ENCODE measurements around the gene MYOC. TPM values are rescaled to one million over a fixed set of nuclear protein-coding genes. Genes with fewer than 3 reads are reported as not detected.
"Not testable (repeated sequence)": the region's sequence is repeated elsewhere in the genome, so short reads cannot be mapped to it uniquely, and the experiment has no call there.

MYOC gene
- total RNA-seq, 2 experiments from 2014 or later: not detected

- Mint-ChIP-seq H3K4me1 (ENCODE audit: low read depth) (no peaks in the 10 kb centered on the region), H3K27ac (no peak overlapping the region), H3K4me3 (no peak overlapping the region), H3K36me3 (ENCODE audit: low read depth) (no peaks in the 10 kb centered on the region), H3K27me3 (no peaks in the 10 kb centered on the region), H3K9me3 (no peaks in the 10 kb centered on the region)
- Histone ChIP-seq H3K4me3 (ENCODE audit: low read length) (no peak overlapping the region), H3K9me3 (ENCODE audit: control insufficient read depth in 1 of 2, insufficient read depth in 1 of 2, low read length in 2 of 2) (no peaks in the 10 kb centered on the region), H3K36me3 (ENCODE audit: insufficient read depth, low read length) (no peaks in the 10 kb centered on the region), H3K27ac (ENCODE audit: low read depth in 1 of 2, low read length in 2 of 2) (no peak overlapping the region), H3K4me1 (ENCODE audit: insufficient read depth, low read length) (no peaks in the 10 kb centered on the region), H3K27me3 (ENCODE audit: control insufficient read depth in 1 of 2, insufficient read depth in 2 of 2, low read length in 2 of 2) (no peaks in the 10 kb centered on the region)
- intact Hi-C loops (cut with DNase I, micrococcal nuclease): no loop called here
- ChIA-PET POLR2A (interaction anchor here (0.8 kb wide), 1 partner anchor 992 kb away, joined by 3 read pairs; no protein-coding TSS in a partner anchor), CTCF (no interaction called here)
- ATAC-seq (ENCODE audit: poor library complexity) (no peak), DNase-seq (no peak)
- TF ChIP-seq, protein P1, sequence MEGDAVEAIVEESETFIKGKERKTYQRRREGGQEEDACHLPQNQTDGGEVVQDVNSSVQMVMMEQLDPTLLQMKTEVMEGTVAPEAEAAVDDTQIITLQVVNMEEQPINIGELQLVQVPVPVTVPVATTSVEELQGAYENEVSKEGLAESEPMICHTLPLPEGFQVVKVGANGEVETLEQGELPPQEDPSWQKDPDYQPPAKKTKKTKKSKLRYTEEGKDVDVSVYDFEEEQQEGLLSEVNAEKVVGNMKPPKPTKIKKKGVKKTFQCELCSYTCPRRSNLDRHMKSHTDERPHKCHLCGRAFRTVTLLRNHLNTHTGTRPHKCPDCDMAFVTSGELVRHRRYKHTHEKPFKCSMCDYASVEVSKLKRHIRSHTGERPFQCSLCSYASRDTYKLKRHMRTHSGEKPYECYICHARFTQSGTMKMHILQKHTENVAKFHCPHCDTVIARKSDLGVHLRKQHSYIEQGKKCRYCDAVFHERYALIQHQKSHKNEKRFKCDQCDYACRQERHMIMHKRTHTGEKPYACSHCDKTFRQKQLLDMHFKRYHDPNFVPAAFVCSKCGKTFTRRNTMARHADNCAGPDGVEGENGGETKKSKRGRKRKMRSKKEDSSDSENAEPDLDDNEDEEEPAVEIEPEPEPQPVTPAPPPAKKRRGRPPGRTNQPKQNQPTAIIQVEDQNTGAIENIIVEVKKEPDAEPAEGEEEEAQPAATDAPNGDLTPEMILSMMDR (IDR thresholded peaks at IDR 0.05): no peak
These were observed 41.2 kb downstream of the MYOC start for GRCh38 chr1:171611306-171611705.

GRCh38 chr1:171610385-171610784, 42.1 kb downstream of the MYOC start:
- Histone ChIP-seq H3K9me3 (ENCODE audit: control insufficient read depth in 1 of 2, insufficient read depth in 1 of 2, low read length in 2 of 2) (no peaks in the 10 kb centered on the region), H3K36me3 (ENCODE audit: insufficient read depth, low read length) (no peaks in the 10 kb centered on the region), H3K4me1 (ENCODE audit: insufficient read depth, low read length) (no peaks in the 10 kb centered on the region), H3K4me3 (ENCODE audit: low read length) (no peak overlapping the region), H3K27ac (ENCODE audit: low read depth in 1 of 2, low read length in 2 of 2) (no peak overlapping the region), H3K27me3 (ENCODE audit: control insufficient read depth in 1 of 2, insufficient read depth in 2 of 2, low read length in 2 of 2) (no peaks in the 10 kb centered on the region)
- no peaks in the 10 kb centered on the region for H3K4me1 Mint-ChIP-seq (ENCODE audit: low read depth)
- CTCF ChIA-PET: no interaction called here
- intact Hi-C loops (cut with DNase I, micrococcal nuclease): no loop called here
- no peaks in the 10 kb centered on the region for H3K27me3 Mint-ChIP-seq
- TF ChIP-seq, protein P1 (IDR thresholded peaks at IDR 0.05): no peak
- H3K36me3 Mint-ChIP-seq (ENCODE audit: low read depth): no peaks in the 10 kb centered on the region
- no peak for ATAC-seq (ENCODE audit: poor library complexity)
- DNase-seq: no peak
- no peaks in the 10 kb centered on the region for H3K9me3 Mint-ChIP-seq
- no peak overlapping the region for H3K27ac Mint-ChIP-seq
- H3K4me3 Mint-ChIP-seq: no peak overlapping the region
- POLR2A ChIA-PET: no interaction called here

DNA sequence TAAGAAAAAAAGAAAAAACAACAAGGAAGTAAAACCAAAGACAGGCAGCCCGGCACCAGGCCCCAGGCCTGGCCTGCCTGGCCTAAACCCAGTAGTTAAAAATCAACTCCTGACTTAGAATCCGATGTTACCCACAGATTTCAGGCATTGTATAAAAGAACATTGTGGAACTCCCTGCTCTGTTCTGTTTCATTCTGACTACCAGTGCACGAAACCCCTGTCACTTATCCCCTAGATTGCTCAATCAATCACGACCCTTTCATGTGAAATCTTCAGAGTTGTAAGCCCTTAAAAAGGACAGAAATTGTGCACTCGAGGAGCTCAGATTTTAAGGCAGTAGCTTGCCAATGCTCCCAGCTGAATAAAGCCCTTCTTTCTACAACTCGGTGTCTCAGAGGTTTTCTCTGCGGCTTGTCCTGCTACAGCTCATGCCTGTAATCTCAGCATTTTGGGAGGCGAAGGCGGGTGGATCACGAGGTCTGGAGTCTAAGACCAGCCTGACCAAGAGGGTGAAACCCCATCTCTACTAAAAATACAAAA, 46.0 kb downstream of the MYOC start:
- intact Hi-C loops (cut with DNase I, micrococcal nuclease): no loop called here
- DNase-seq (no peak), ATAC-seq (ENCODE audit: poor library complexity) (no peak)
- ChIA-PET POLR2A (no interaction called here), CTCF (no interaction called here)
- no peaks in the 10 kb centered on the region for H3K36me3 ChIP-seq (ENCODE audit: insufficient read depth, low read length)
- no peaks in the 10 kb centered on the region for H3K4me1 Mint-ChIP-seq (ENCODE audit: low read depth)
- H3K4me3 ChIP-seq (ENCODE audit: low read length): no peak overlapping the region
- no peaks in the 10 kb centered on the region for H3K9me3 Mint-ChIP-seq
- H3K27me3 Mint-ChIP-seq: no peaks in the 10 kb centered on the region
- no peaks in the 10 kb centered on the region for H3K36me3 Mint-ChIP-seq (ENCODE audit: low read depth)
- TF ChIP-seq, protein P1 (IDR thresholded peaks at IDR 0.05): no peak
- no peak overlapping the region for H3K4me3 Mint-ChIP-seq
- H3K27ac Mint-ChIP-seq: no peak overlapping the region
- no peaks in the 10 kb centered on the region for H3K4me1 ChIP-seq (ENCODE audit: insufficient read depth, low read length)
- no peak overlapping the region for H3K27ac ChIP-seq (ENCODE audit: low read depth in 1 of 2, low read length in 2 of 2)
- no peaks in the 10 kb centered on the region for H3K9me3 ChIP-seq (ENCODE audit: control insufficient read depth in 1 of 2, insufficient read depth in 1 of 2, low read length in 2 of 2)
- no peaks in the 10 kb centered on the region for H3K27me3 ChIP-seq (ENCODE audit: control insufficient read depth in 1 of 2, insufficient read depth in 2 of 2, low read length in 2 of 2)

DNA sequence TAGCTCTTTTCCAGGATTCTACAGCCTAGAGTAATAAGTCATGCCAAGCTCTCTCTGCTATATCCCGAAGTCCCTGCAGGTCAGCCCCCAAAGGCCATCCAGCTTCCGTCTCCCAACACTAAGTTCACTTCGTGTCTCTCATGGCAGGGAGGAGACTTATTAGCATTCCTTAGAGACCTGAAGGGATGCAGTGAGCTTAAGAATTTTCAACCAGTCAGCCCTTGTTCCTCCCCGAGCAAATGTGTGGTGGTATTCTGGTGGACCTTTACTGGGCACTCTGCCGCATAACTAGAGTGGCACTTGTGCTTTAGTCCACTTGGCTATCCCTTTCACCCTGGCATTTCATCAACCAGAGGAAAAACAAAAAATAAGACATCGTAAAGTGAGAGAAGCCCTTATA, 49.4 kb downstream of the MYOC start:
- H3K36me3 ChIP-seq (ENCODE audit: insufficient read depth, low read length); H3K36me3 Mint-ChIP-seq (ENCODE audit: low read depth); H3K9me3 ChIP-seq (ENCODE audit: control insufficient read depth in 1 of 2, insufficient read depth in 1 of 2, low read length in 2 of 2); ATAC-seq (ENCODE audit: poor library complexity); POLR2A ChIA-PET; DNase-seq; H3K27ac ChIP-seq (ENCODE audit: low read depth in 1 of 2, low read length in 2 of 2); CTCF ChIA-PET; intact Hi-C loops (cut with DNase I, micrococcal nuclease); H3K9me3 Mint-ChIP-seq; H3K27me3 Mint-ChIP-seq; H3K4me1 Mint-ChIP-seq (ENCODE audit: low read depth); H3K27me3 ChIP-seq (ENCODE audit: control insufficient read depth in 1 of 2, insufficient read depth in 2 of 2, low read length in 2 of 2); H3K4me3 Mint-ChIP-seq; H3K4me1 ChIP-seq (ENCODE audit: insufficient read depth, low read length); H3K27ac Mint-ChIP-seq; H3K4me3 ChIP-seq (ENCODE audit: low read length): not testable (repeated sequence)

Data from CD4-positive, alpha-beta T cell (primary cell).